NCI-H2171 (cell line): ENCODE results near the gene LRP5.
A peak's percentile ranks its signal among the peaks of the same experiment; 100 is the strongest.
"Not testable (repeated sequence)": the region's sequence is repeated elsewhere in the genome, so short reads cannot be mapped to it uniquely, and the experiment has no call there.

Experiments used
- DNase-seq: peaks from one replicate; lab custom pipeline; 2025; lab: John Stamatoyannopoulos, UW

LRP5 gene

GRCh38 chr11:68329536-68329935 is 17.1 kb downstream of the LRP5 start:
- DNase-seq: no peak

GRCh38 chr11:68329978-68330699 is 17.7 kb downstream of the LRP5 start:
- DNase-seq: no peak

GRCh38 chr11:68330700-68331337 is 18.4 kb downstream of the LRP5 start:
- no peak for DNase-seq

GRCh38 chr11:68331338-68331947 is 19.1 kb downstream of the LRP5 start:
- no peak for DNase-seq

- DNase-seq: no peak
Measured at GRCh38 chr11:68332186-68332585, 19.8 kb downstream of the LRP5 start.

GRCh38 chr11:68333173-68333572 is 20.8 kb downstream of the LRP5 start:
- DNase-seq: no peak

GRCh38 chr11:68334923-68335322 is 22.5 kb downstream of the LRP5 start:
- DNase-seq: no peak

GRCh38 chr11:68335683-68336082 is 23.3 kb downstream of the LRP5 start:
- DNase-seq: no peak

- DNase-seq: no peak
Measured at GRCh38 chr11:68336716-68337115, 24.3 kb downstream of the LRP5 start.

- DNase-seq: no peak
Measured at GRCh38 chr11:68337399-68337835, 25.0 kb downstream of the LRP5 start.

GRCh38 chr11:68338051-68338780 is 25.8 kb downstream of the LRP5 start:
- peak; percentile 10 for DNase-seq

GRCh38 chr11:68340003-68340767 is 27.8 kb downstream of the LRP5 start:
- no peak for DNase-seq

- no peak for DNase-seq
Measured at GRCh38 chr11:68340784-68341556, 28.6 kb downstream of the LRP5 start.

- no peak for DNase-seq
Measured at GRCh38 chr11:68341557-68342458, 29.4 kb downstream of the LRP5 start.

GRCh38 chr11:68342459-68343158 is 30.2 kb downstream of the LRP5 start:
- no peak for DNase-seq

GRCh38 chr11:68343761-68344256 is 31.4 kb downstream of the LRP5 start:
- DNase-seq: no peak

GRCh38 chr11:68344821-68345220 is 32.4 kb downstream of the LRP5 start:
- DNase-seq: not testable (repeated sequence)

- DNase-seq: no peak
Measured at GRCh38 chr11:68345776-68346461, 33.5 kb downstream of the LRP5 start.

- no peak for DNase-seq
Measured at GRCh38 chr11:68346462-68346790, 34.0 kb downstream of the LRP5 start.
